Measurements from ENCODE around the gene BOK. TPM values are rescaled to one million over a fixed set of nuclear protein-coding genes. Genes with fewer than 3 reads are reported as not detected.

The BOK gene
- total and polyA plus RNA-seq, 2 of the 13 experiments (the other 11 are each of a cell fraction or from before 2014, with no cell fraction given), result 35.5 to 39.2 TPM

DNA sequence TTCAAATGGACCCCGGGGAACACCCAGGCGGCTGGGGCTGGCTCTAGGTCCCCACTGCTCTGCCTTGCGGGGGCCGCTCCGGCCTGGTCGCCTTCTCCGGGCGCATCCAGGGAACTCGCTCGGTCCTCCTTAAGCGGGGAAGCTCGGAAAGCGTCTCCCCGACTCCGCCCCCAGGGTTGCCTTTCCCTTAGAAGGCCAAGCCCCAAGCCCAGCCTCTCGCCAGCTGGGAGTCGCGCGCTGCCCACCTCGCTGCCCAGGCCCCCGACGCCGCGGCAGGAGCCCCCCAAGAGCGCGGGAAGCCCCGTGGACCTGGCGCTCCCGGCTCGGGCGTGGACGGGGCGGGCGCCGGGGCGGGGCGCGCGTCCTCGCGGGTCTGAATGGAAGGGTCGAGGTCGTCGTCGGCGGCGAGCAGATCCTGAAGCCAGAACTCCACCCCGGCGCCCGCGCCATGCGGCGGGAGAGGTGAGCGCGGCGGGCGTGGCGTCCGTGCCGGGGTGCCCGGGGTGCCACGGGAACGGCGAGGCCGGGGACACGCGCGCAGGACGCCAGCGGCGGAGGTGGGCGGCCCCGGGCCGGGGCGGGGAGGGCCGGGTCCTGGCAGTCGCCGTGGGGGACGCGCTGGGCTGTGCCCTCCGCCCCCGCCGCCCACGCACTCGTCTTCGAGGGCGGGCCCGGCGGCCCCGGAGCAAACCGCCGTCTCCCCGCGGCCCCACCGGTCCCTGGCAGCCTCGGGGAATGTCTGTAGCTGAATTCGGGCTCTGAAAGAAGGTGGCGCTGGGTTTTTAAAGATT is at the start of gene BOK (continued):
- TF ChIP-seq, protein P1, sequence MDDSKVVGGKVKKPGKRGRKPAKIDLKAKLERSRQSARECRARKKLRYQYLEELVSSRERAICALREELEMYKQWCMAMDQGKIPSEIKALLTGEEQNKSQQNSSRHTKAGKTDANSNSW (CRISPR knock-in tag; IDR thresholded peaks at IDR 0.05; ENCODE audit: borderline replicate concordance), result peak; percentile 64; the same call in 1 of the 2 replicates
- TF ChIP-seq, protein P2, sequence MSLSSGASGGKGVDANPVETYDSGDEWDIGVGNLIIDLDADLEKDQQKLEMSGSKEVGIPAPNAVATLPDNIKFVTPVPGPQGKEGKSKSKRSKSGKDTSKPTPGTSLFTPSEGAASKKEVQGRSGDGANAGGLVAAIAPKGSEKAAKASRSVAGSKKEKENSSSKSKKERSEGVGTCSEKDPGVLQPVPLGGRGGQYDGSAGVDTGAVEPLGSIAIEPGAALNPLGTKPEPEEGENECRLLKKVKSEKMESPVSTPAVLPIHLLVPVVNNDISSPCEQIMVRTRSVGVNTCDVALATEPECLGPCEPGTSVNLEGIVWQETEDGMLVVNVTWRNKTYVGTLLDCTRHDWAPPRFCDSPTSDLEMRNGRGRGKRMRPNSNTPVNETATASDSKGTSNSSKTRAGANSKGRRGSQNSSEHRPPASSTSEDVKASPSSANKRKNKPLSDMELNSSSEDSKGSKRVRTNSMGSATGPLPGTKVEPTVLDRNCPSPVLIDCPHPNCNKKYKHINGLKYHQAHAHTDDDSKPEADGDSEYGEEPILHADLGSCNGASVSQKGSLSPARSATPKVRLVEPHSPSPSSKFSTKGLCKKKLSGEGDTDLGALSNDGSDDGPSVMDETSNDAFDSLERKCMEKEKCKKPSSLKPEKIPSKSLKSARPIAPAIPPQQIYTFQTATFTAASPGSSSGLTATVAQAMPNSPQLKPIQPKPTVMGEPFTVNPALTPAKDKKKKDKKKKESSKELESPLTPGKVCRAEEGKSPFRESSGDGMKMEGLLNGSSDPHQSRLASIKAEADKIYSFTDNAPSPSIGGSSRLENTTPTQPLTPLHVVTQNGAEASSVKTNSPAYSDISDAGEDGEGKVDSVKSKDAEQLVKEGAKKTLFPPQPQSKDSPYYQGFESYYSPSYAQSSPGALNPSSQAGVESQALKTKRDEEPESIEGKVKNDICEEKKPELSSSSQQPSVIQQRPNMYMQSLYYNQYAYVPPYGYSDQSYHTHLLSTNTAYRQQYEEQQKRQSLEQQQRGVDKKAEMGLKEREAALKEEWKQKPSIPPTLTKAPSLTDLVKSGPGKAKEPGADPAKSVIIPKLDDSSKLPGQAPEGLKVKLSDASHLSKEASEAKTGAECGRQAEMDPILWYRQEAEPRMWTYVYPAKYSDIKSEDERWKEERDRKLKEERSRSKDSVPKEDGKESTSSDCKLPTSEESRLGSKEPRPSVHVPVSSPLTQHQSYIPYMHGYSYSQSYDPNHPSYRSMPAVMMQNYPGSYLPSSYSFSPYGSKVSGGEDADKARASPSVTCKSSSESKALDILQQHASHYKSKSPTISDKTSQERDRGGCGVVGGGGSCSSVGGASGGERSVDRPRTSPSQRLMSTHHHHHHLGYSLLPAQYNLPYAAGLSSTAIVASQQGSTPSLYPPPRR (CRISPR knock-in tag; IDR thresholded peaks at IDR 0.05; ENCODE audit: borderline replicate concordance), result no peak
- TF ChIP-seq, protein P3, sequence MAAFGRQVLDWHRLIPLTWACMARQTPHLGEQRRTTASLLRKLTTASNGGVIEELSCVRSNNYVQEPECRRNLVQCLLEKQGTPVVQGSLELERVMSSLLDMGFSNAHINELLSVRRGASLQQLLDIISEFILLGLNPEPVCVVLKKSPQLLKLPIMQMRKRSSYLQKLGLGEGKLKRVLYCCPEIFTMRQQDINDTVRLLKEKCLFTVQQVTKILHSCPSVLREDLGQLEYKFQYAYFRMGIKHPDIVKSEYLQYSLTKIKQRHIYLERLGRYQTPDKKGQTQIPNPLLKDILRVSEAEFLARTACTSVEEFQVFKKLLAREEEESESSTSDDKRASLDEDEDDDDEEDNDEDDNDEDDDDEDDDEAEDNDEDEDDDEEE (CRISPR knock-in tag; IDR thresholded peaks at IDR 0.05), result no peak; the same call in 1 of the 2 replicates
- TF ChIP-seq MLLT10 (CRISPR knock-in tag; IDR thresholded peaks at IDR 0.05), result no peak
- TF ChIP-seq MXD4 (CRISPR knock-in tag; IDR thresholded peaks at IDR 0.05), result peak; percentile 34; the same call in 1 of the 2 replicates
- TF ChIP-seq ZNF660 (CRISPR knock-in tag; IDR thresholded peaks at IDR 0.05; ENCODE audit: borderline replicate concordance, low read depth), result no peak
- TF ChIP-seq ZNF317 (CRISPR knock-in tag; IDR thresholded peaks at IDR 0.05), result no peak
- no peak for TF ChIP-seq ZNF619 (CRISPR knock-in tag; IDR thresholded peaks at IDR 0.05)
- no peak for TF ChIP-seq ZMYM4 (CRISPR knock-in tag; IDR thresholded peaks at IDR 0.05)
- no peak for TF ChIP-seq MEIS1 (CRISPR knock-in tag; IDR thresholded peaks at IDR 0.05; ENCODE audit: borderline replicate concordance)
- no peak for TF ChIP-seq RBM39 (IDR thresholded peaks at IDR 0.05; ENCODE audit: low read depth, low read length, poor library complexity, severe bottlenecking)
- no peak for TF ChIP-seq XBP1 (CRISPR knock-in tag; IDR thresholded peaks at IDR 0.05)
- TF ChIP-seq RXRA (CRISPR knock-in tag; IDR thresholded peaks at IDR 0.05), result peak; percentile 48; the same call in 1 of the 2 replicates
- TF ChIP-seq POGZ (CRISPR knock-in tag; IDR thresholded peaks at IDR 0.05), result no peak
- TF ChIP-seq ZNF841 (CRISPR knock-in tag; IDR thresholded peaks at IDR 0.05; ENCODE audit: borderline replicate concordance), result peak; percentile 41; the same call in 1 of the 2 replicates
- no peak for TF ChIP-seq SETDB1 (CRISPR knock-in tag; IDR thresholded peaks at IDR 0.05; ENCODE audit: borderline replicate concordance)
- no peak for TF ChIP-seq ZNF678 (CRISPR knock-in tag; IDR thresholded peaks at IDR 0.05)
- no peak for TF ChIP-seq ATRX (CRISPR knock-in tag; IDR thresholded peaks at IDR 0.05; ENCODE audit: borderline replicate concordance)
- TF ChIP-seq ZNF484 (CRISPR knock-in tag; IDR thresholded peaks at IDR 0.05; ENCODE audit: borderline replicate concordance, low read depth), result no peak
- TF ChIP-seq ZSCAN31 (CRISPR knock-in tag; IDR thresholded peaks at IDR 0.05; ENCODE audit: low read depth), result no peak
- TF ChIP-seq ZNF501 (CRISPR knock-in tag; IDR thresholded peaks at IDR 0.05), result no peak
- no peak for TF ChIP-seq KLF13 (CRISPR knock-in tag; IDR thresholded peaks at IDR 0.05)
- TF ChIP-seq, protein P4, sequence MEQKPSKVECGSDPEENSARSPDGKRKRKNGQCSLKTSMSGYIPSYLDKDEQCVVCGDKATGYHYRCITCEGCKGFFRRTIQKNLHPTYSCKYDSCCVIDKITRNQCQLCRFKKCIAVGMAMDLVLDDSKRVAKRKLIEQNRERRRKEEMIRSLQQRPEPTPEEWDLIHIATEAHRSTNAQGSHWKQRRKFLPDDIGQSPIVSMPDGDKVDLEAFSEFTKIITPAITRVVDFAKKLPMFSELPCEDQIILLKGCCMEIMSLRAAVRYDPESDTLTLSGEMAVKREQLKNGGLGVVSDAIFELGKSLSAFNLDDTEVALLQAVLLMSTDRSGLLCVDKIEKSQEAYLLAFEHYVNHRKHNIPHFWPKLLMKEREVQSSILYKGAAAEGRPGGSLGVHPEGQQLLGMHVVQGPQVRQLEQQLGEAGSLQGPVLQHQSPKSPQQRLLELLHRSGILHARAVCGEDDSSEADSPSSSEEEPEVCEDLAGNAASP (CRISPR knock-in tag; IDR thresholded peaks at IDR 0.05; ENCODE audit: borderline replicate concordance), result no peak
